Kidney epithelial cell (primary cell): ENCODE results near the gene SLC6A12. TPM values are rescaled to one million over a fixed set of nuclear protein-coding genes. Genes with fewer than 3 reads are reported as not detected.

ENCODE experiments used
- DNase-seq: peaks from one replicate; pipeline ENCODE4 v3.0.0-alpha.2; 2010; ENCODE audit warnings: low read depth
- H3K27me3 ChIP-seq: 2 replicates; pipeline ENCODE4 v1.6.0; 2011; ENCODE audit warnings: low read length; ENCODE audit not compliant: control insufficient read depth, insufficient read depth
- H3K36me3 ChIP-seq: 2 replicates; pipeline ENCODE4 v1.5.1; 2011; ENCODE audit warnings: low read length; ENCODE audit not compliant: control insufficient read depth, insufficient read depth
- H3K4me3 ChIP-seq: 2 replicates; pipeline ENCODE4 v1.5.1; 2011; ENCODE audit warnings: low read depth, mild to moderate bottlenecking, control low read depth, low read length
- total RNA-seq: library from RNA; depleted of rRNA; stranded (reverse); fragments of >200 nt; gene quantifications from 2 replicates; pipeline ENCODE4 v1.2.3, GENCODE V29; 2015
- TF ChIP-seq, protein P1 (sequence below): IDR thresholded peaks from 2 replicates; pipeline ENCODE4 v1.5.1; 2011; ENCODE audit warnings: mild to moderate bottlenecking, moderate library complexity, low read length, control low read depth, inconsistent platforms; ENCODE audit not compliant: insufficient read depth, poor library complexity, severe bottlenecking

Gene SLC6A12
- total RNA-seq, 1 donor from 2014 or later, result not detected

GRCh38 chr12:177336-177979 is 36.5 kb downstream of the SLC6A12 start:
- TF ChIP-seq, protein P1, sequence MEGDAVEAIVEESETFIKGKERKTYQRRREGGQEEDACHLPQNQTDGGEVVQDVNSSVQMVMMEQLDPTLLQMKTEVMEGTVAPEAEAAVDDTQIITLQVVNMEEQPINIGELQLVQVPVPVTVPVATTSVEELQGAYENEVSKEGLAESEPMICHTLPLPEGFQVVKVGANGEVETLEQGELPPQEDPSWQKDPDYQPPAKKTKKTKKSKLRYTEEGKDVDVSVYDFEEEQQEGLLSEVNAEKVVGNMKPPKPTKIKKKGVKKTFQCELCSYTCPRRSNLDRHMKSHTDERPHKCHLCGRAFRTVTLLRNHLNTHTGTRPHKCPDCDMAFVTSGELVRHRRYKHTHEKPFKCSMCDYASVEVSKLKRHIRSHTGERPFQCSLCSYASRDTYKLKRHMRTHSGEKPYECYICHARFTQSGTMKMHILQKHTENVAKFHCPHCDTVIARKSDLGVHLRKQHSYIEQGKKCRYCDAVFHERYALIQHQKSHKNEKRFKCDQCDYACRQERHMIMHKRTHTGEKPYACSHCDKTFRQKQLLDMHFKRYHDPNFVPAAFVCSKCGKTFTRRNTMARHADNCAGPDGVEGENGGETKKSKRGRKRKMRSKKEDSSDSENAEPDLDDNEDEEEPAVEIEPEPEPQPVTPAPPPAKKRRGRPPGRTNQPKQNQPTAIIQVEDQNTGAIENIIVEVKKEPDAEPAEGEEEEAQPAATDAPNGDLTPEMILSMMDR, result no peak
- Histone ChIP-seq H3K4me3 (no peak overlapping the region), H3K36me3 (no peaks in the 10 kb centered on the region), H3K27me3 (peaks cover 15% of the 10 kb centered on the region)
- no peak for DNase-seq

- Histone ChIP-seq H3K4me3 (no peak overlapping the region), H3K27me3 (peaks cover 15% of the 10 kb centered on the region), H3K36me3 (no peaks in the 10 kb centered on the region)
- TF ChIP-seq, protein P1, result no peak
- DNase-seq, result no peak
Measured at GRCh38 chr12:176321-177181, 37.4 kb downstream of the SLC6A12 start.

GRCh38 chr12:175759-176158 is 38.2 kb downstream of the SLC6A12 start:
- Histone ChIP-seq H3K36me3 (no peaks in the 10 kb centered on the region), H3K27me3 (peaks cover 15% of the 10 kb centered on the region), H3K4me3 (no peak overlapping the region)
- DNase-seq, result no peak
- TF ChIP-seq, protein P1, result no peak

DNA sequence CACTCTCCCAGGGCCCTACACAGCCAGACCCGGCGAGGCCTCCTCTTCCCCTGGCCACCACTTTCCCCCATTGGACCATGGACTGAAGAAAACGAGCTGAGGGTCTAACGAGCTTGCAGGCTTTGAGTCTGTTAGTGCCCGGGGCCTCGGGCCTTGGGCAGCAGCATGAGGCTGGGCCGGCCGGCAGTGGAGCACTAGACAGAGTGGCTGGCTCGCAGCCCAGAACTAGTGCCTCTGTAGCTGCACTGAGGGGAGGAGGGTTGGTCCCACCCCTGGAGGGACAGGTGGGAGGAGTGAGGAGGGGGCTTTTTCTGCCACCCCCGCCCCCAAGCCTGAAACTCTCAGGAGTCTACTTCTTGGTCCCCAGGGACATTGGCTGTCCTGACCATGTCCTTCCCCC is 38.7 kb downstream of the SLC6A12 start:
- no peak overlapping the region for H3K4me3 ChIP-seq
- no peak for DNase-seq
- TF ChIP-seq, protein P1, result no peak
- H3K27me3 ChIP-seq, result peaks cover 15% of the 10 kb centered on the region
- H3K36me3 ChIP-seq, result no peaks in the 10 kb centered on the region

DNA sequence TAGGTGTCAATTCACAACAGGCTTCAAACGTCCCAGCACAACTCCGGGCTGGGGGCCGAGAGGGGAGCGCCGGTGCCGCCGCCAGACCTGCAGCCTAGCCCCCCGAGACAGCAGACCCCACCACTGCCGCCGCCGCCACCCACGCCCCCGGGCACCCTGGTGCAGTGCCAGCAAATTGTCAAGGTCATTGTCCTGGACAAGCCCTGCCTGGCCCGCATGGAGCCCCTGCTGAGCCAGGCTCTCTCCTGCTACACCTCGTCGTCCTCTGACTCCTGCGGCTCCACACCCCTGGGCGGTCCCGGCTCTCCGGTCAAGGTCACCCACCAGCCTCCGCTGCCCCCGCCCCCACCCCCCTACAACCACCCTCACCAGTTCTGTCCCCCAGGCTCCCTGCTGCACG is 39.4 kb downstream of the SLC6A12 start:
- DNase-seq, result no peak
- H3K27me3 ChIP-seq, result peaks cover 15% of the 10 kb centered on the region
- TF ChIP-seq, protein P1, result no peak

GRCh38 chr12:174124-174523 is 39.8 kb downstream of the SLC6A12 start:
- H3K4me3 ChIP-seq, result no peak overlapping the region
- peaks cover 15% of the 10 kb centered on the region for H3K27me3 ChIP-seq
- no peaks in the 10 kb centered on the region for H3K36me3 ChIP-seq
- TF ChIP-seq, protein P1, result no peak
- no peak for DNase-seq

More for the DNA sequence above, 39.4 kb downstream of the SLC6A12 start:
- H3K4me3 ChIP-seq, result no peak overlapping the region
- H3K36me3 ChIP-seq, result no peaks in the 10 kb centered on the region
